ENCODE results near the gene E4F1.
"Not testable (repeated sequence)": the region's sequence is repeated elsewhere in the genome, so short reads cannot be mapped to it uniquely, and the experiment has no call there.

The E4F1 gene

DNA sequence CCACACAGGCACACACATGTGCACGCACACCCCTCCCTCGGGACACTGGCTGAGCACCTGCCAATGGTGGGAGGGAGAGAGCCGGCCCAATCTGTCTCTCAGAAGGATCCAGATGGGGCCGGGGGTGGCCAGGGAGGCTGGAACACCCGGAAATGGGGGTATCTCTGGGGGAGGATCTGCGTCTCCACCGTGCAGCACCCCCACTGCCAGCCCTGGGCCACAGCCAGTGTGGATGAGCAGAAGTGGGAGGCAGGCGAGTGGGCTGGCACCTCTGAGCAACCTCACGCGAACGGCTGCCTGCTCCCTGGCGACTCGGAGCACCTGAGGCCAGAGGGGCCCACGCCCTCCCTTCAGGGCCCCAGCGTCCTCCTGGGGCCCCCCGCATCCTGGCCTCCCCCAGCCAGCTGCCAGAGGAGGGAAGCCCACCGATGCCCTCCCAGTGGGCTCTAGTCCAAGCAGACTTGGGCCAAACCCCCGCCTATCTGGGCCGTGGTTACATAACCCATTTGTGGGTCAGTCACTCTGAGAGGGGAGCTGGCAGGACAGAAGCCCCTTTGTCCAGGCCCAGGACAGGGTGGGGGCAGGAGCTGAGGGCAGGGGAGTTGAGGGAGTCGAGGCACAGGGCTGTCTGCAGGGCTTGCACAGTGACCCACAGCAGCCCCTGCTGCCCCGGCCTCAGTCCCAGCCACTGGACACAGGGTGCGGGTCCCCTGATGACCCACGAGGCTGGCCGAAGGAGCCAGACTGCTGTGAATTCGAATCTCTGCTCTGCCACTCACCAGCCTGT, 32.5 kb upstream of the E4F1 start:
- no peak for DNase-seq

DNA sequence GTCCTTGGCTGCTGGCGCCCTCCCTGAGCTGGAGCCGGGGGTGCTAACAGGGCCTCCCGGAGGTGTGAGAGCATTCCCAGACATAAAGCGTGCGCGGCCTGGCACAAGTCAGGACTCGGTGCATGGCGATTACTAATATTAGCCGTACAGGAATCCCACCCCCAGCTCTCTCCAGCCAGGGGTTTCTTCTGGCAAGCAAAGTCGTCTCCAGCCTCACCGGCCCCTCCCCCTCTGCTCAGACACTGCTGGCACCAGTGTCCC, 32.0 kb upstream of the E4F1 start:
- no peak for DNase-seq

- DNase-seq = no peak
These were observed 29.1 kb upstream of the E4F1 start for GRCh38 chr16:2194166-2194834.

- DNase-seq = no peak
These were observed 28.5 kb upstream of the E4F1 start for GRCh38 chr16:2194852-2195321.

DNA sequence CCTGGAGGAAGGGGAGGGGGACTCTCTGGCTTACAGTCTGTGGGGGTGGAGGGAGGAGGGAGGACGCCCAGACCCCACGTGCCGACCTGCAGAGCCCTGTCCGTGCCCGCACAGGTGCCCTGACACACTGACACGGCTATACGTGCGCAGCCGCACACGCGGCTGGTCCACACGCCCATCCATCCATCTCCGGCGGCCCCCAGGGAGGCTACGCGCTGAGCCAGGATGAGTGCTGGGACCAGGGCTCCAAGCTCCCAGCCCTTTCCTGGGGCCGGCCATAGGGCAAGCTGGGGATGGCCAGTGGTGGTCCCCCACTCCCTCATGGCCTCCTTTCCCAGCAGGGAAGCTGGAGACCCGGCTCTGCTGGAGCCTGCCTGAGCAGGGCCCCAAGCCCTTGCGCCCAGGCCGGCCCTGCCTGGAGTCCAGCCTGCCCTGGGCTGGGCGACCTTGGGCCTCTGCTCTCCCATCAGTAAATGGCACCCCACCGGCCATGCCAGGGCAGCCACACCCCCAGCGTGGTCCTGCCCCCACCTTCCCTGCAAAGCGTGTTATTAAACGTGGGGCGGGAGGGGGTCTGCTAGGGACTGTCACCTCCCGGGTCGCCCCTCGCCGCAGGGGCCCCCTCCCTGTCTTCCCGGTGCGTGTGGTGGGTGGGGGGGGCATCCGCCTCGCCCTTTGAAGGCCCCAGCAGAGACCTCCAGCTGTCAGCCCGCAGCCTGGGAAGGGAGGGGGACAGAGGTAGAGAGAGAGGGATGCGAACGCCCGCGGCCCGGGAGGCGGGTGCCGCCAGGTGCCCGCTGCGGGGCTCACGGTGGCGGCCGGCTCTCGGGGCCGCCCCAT, 27.8 kb upstream of the E4F1 start:
- no peak for DNase-seq

- DNase-seq = no peak
These were observed 27.0 kb upstream of the E4F1 start, which contains the start of gene CASKIN1 for GRCh38 chr16:2196162-2196980. Gene CASKIN1 (minus strand): TSS chr16:2196605. CDS start chr16:2196432, 173 bp downstream.

- DNase-seq = no peak
These were observed 26.3 kb upstream of the E4F1 start for GRCh38 chr16:2196981-2197511.

DNA sequence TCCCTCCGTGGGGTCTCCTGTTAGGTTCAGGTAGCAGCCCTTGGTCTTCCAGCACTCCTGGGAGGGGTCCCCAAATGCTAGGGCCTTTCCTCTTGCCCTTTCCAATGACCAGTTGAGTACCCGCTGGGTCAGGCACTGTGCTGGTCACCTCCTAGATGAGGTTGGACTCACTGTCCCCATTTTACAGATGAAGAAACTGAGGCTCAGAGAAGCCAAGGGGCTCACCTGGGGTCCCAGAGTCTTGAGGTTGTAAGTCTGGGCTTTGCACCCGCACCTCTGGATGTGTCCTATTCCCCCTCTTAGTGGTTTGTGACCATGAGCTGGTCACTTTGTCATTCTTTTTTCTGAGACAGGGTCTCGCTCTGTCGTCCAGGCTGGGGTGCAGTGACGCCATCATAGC, 25.6 kb upstream of the E4F1 start:
- no peak for DNase-seq

- DNase-seq = no peak
These were observed 25.1 kb upstream of the E4F1 start for GRCh38 chr16:2198283-2198682.

DNA sequence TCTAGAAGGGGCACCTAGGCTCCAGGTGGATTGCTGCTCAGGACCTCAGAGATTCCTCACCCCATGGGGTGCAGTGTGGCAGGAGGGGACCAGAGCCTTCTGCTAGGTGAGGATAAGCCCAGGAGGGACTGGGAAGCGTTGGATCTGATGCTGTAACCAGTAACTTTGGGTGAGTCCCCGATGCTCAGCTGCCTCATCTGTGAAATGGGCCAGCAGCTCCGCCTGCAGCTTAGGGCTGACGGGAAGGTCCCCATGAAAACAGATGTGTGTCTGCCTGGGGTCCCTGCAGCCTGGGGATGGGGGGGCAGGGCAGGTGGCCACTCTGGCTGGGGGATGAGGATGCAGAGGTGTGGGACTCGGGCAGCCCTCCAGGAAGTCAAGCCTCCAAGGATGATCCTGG, 24.3 kb upstream of the E4F1 start:
- DNase-seq = no peak

- no peak for DNase-seq
These were observed 23.7 kb upstream of the E4F1 start for GRCh38 chr16:2199621-2200139.

DNA sequence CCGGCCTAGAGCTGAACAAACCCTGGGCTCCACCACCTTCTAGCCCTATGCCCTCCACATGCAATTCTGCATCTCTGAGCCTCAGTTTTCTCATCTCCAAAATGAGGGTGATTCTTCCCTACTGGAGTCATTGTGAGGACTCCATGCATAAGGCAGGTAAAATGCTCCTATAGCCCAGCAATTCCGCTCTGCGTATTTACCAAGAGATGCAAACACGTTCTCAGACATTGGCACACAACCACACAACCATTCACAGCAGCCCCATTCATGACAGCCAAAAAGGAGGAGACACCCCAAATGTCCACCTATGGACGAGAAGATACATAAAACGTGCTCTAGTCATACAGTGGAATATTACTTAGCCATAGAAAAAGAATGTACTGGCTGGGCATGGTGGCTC, 23.1 kb upstream of the E4F1 start:
- no peak for DNase-seq

GRCh38 chr16:2203119-2203688, 20.2 kb upstream of the E4F1 start:
- DNase-seq = not testable (repeated sequence)

DNA sequence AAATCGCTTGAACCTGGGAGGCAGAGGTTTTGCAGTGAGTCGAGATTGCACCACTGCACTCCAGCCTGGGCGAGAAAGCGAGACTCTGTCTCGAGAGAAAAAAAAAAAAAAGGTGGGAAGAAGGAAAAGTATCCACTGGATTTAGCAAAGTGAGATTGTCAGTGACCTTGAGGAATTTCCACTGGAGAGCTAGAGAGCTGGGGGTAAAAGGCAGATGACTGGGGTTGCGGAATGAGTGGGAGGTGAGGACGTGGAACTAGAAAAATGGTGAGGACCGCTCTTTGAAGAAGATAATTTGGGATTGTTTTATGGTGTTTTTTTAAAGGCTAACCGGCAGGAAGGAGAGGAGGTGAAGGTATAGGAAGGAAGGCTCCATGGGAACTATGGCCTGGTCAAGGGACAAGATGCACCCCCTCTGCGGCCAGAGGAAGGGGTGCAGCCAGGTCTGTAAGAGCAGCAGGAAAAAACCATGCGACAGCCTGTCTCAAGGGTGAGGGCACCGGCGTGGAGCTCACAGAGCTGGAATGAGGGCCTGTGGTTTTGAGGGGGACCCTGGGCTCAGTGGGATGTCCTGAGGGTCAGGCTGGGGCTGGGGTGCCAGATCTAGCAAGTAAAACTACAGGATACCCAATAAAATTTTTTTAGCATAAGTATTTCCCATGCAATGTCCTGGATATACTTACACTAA, 18.8 kb upstream of the E4F1 start:
- DNase-seq = no peak

GRCh38 chr16:2205104-2205966, 18.1 kb upstream of the E4F1 start, which contains the start of gene MLST8:
Gene MLST8 (plus strand): TSS chr16:2205454. CDS start chr16:2206086, 632 bp downstream.
- DNase-seq = peak; percentile 81

GRCh38 chr16:2205967-2206313, 17.5 kb upstream of the E4F1 start:
- DNase-seq = no peak

DNA sequence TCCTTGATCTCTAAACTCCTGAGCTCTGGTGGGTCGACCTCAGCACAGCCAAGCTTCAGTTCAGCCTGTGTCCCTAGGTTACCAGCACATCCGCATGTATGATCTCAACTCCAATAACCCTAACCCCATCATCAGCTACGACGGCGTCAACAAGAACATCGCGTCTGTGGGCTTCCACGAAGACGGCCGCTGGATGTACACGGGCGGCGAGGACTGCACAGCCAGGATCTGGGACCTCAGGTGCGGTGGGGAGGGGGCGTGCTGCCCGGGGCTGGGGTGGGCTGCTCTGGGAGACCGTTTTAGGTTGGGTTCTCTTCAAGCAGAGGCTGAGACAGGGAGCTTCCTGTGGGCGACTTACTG, 17.0 kb upstream of the E4F1 start:
- DNase-seq = no peak

DNA sequence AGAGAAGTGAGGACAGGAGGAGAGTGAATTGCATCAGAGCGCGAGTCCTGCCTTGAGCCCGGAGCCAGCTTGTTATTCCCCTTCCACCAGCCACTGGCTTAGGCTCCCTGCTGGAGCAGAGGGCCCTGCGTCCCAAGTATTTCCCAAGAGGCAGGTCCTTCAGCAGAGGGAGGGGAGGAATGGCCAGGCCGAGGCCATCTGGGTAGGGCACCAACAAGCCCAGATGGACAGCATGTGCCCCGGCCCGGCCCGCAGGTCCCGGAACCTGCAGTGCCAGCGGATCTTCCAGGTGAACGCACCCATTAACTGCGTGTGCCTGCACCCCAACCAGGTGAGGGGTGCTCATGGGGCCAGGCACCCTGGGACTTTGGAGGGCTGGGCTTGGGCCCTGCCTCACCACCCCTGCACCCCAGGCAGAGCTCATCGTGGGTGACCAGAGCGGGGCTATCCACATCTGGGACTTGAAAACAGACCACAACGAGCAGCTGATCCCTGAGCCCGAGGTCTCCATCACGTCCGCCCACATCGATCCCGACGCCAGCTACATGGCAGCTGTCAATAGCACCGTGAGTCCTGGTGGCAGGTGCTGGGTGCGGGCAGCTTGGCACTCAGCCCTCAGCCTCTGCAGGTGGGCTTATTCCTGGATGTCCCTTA, 16.5 kb upstream of the E4F1 start:
- no peak for DNase-seq

DNA sequence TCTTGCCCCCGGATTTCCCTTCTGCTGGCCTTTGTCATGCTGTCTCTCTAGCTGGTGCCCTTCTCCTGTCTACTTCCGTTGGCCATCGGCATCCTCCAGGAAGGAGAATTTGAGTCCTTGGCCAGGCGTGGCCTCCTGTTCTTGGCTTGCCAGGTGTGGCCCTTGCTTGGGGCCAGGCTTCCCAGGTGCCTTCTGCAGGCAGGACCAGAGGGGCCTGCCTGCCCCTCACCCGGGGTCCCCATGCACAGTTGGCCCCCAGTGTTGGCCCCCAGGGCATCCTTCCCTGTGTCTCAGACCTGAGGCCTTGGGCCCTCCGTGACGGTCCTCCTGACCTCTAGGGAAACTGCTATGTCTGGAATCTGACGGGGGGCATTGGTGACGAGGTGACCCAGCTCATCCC, 15.5 kb upstream of the E4F1 start:
- no peak for DNase-seq

GRCh38 chr16:2208308-2208707, 15.1 kb upstream of the E4F1 start:
- no peak for DNase-seq
